ENCODE measurements around the gene KRT40.

The KRT40 gene

GRCh38 chr17:40997361-40997760 is 13.2 kb upstream of the KRT40 start:
- no peak for DNase-seq (ENCODE audit: low read depth)
- H3K4me3 ChIP-seq (ENCODE audit: low read length), result no peak overlapping the region

GRCh38 chr17:40996829-40997228 is 12.7 kb upstream of the KRT40 start:
- no peak overlapping the region for H3K4me3 ChIP-seq (ENCODE audit: low read length)
- no peak for TF ChIP-seq CTCF (conservative IDR thresholded peaks at IDR 0.05; ENCODE audit: low read depth, low read length)

More at GRCh38 chr17:40997361-40997760, 13.2 kb upstream of the KRT40 start:
- TF ChIP-seq CTCF (conservative IDR thresholded peaks at IDR 0.05; ENCODE audit: low read depth, low read length), result no peak

GRCh38 chr17:40995116-40995515 is 11.0 kb upstream of the KRT40 start:
- no peak for TF ChIP-seq CTCF (conservative IDR thresholded peaks at IDR 0.05; ENCODE audit: low read depth, low read length)
- DNase-seq (ENCODE audit: low read depth), result no peak
- no peak overlapping the region for H3K4me3 ChIP-seq (ENCODE audit: low read length)

More at GRCh38 chr17:40996829-40997228, 12.7 kb upstream of the KRT40 start:
- DNase-seq (ENCODE audit: low read depth), result no peak

GRCh38 chr17:40993839-40994238 is 9.7 kb upstream of the KRT40 start, which contains the start of gene KRTAP3-3:
TSS of gene KRTAP3-3 (minus strand) at chr17:40994164. CDS start at chr17:40994097, 67 bp downstream.
- no peak for DNase-seq (ENCODE audit: low read depth)
- H3K4me3 ChIP-seq (ENCODE audit: low read length), result no peak within 1 kb of the TSS
- no peak for TF ChIP-seq CTCF (conservative IDR thresholded peaks at IDR 0.05; ENCODE audit: low read depth, low read length)

GRCh38 chr17:40993084-40993483 is 9.0 kb upstream of the KRT40 start:
- DNase-seq (ENCODE audit: low read depth), result no peak
- no peak for TF ChIP-seq CTCF (conservative IDR thresholded peaks at IDR 0.05; ENCODE audit: low read depth, low read length)
- H3K4me3 ChIP-seq (ENCODE audit: low read length), result no peak overlapping the region

- TF ChIP-seq CTCF (conservative IDR thresholded peaks at IDR 0.05; ENCODE audit: low read depth, low read length), result no peak
- no peak for DNase-seq (ENCODE audit: low read depth)
- no peak overlapping the region for H3K4me3 ChIP-seq (ENCODE audit: low read length)
Measured at GRCh38 chr17:40992666-40993065, 8.5 kb upstream of the KRT40 start.

- DNase-seq (ENCODE audit: low read depth), result no peak
- no peak overlapping the region for H3K4me3 ChIP-seq (ENCODE audit: low read length)
- no peak for TF ChIP-seq CTCF (conservative IDR thresholded peaks at IDR 0.05; ENCODE audit: low read depth, low read length)
Measured at GRCh38 chr17:40986920-40987319, 2.8 kb upstream of the KRT40 start.
